ENCODE data around the gene MMP24OS. TPM values are rescaled to one million over a fixed set of nuclear protein-coding genes. Genes with fewer than 3 reads are reported as not detected.

Gene MMP24OS
- total and polyA plus RNA-seq, 2 of the 4 experiments (the other 2 are of a cell fraction) = 5.9 to 64.9 TPM

DNA sequence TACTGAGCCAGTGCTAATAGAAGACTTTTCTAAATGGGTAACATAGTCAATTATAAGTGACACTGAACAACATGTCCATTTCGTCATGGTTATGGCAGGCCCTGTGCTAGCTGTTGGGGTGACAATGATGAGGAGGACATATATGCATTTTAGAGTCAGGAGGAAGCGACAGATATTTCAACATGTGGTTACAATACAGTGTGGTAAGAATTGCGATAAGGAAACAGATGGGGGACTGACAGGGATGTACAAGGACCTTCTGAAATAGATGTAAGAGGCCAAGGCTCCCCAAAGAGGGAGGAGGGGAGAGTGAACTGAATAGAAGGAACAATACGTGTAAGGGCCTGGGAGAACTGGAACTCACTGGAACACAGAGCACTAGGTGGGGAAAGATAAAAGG lies 39.8 kb downstream of the MMP24OS start:
- 85% methylated on average over 2 of the region's 4 CpGs; no CpG with 5 or more reads in 1 of the 2 experiments for WGBS, 2 experiments (ENCODE audit: extremely low coverage in 2 of 2, insufficient read length in 1 of 2)

More for the DNA sequence above, 39.8 kb downstream of the MMP24OS start:
- Histone ChIP-seq H3K27ac (ENCODE audit: insufficient read depth, low read length) (no peak overlapping the region), H4K8ac (ENCODE audit: low read depth in 2 of 2, low read length in 2 of 2) (no peak overlapping the region), H3K4ac (ENCODE audit: low read depth, low read length) (no peak overlapping the region), H3K36me3 (ENCODE audit: control insufficient read depth, insufficient read depth, low read length) (0 out of 2 replicates have a peak, but pooled peaks cover 2% of the 10 kb centered on the region), H3K9me1 (ENCODE audit: insufficient read depth, low read length) (no peaks in the 10 kb centered on the region), H2AK5ac (ENCODE audit: low read depth, low read length) (no peak overlapping the region), H2BK120ac (ENCODE audit: low read depth, low read length) (no peak overlapping the region), H3K27me3 (ENCODE audit: control insufficient read depth, insufficient read depth, low read length) (peaks cover 2% of the 10 kb centered on the region; the same call in 1 of the 2 replicates), H3K79me1 (ENCODE audit: low read depth in 1 of 2, low read length in 2 of 2) (no peaks in the 10 kb centered on the region), H3K4me1 (ENCODE audit: control insufficient read depth, insufficient read depth, low read length) (no peaks in the 10 kb centered on the region), H2BK15ac (ENCODE audit: low read depth, low read length) (no peak overlapping the region), H3K4me3 (ENCODE audit: insufficient read depth, low read depth, low read length) (no peak overlapping the region), H2BK20ac (ENCODE audit: low read depth, low read length) (no peak overlapping the region), H3K9me3 (ENCODE audit: control insufficient read depth, insufficient read depth, low read length) (peaks cover 3% of the 10 kb centered on the region), H4K91ac (ENCODE audit: insufficient read depth, low read depth, low read length) (no peak overlapping the region), H3K18ac (ENCODE audit: low read depth, low read length) (no peak overlapping the region), H3K9ac (ENCODE audit: low read depth, low read length) (no peak overlapping the region), H3K23ac (ENCODE audit: low read depth, low read length) (no peak overlapping the region), H2AK9ac (replicated peaks; ENCODE audit: low read depth, low read length, poor library complexity) (no peak overlapping the region), H3K14ac (replicated peaks; ENCODE audit: low read depth, low read length) (no peak overlapping the region), H4K5ac (ENCODE audit: low read depth, low read length) (no peak overlapping the region), H3K56ac (ENCODE audit: extremely low read depth, insufficient read depth, low read length) (no peak overlapping the region), H2BK5ac (ENCODE audit: low read depth, low read length, poor library complexity, severe bottlenecking) (no peak overlapping the region), H2AFZ (replicated peaks; ENCODE audit: low read length, poor library complexity) (no peak overlapping the region), H4K20me1 (ENCODE audit: insufficient read depth, low read length) (no peaks in the 10 kb centered on the region), H3K4me2 (ENCODE audit: low read depth, low read length) (no peak overlapping the region)
- BruUV-seq (replicated peaks) = no TSS peak
- in situ Hi-C loops (cut with MboI; ENCODE audit: low sequenced_read_pairs) = no loop called here
- TF ChIP-seq RAD21 (IDR thresholded peaks at IDR 0.05; ENCODE audit: low read length) = no peak
- no peak for TF ChIP-seq CHD1 (IDR thresholded peaks at IDR 0.05; ENCODE audit: low read depth, low read length)
- TF ChIP-seq POLR2A (IDR thresholded peaks at IDR 0.05; ENCODE audit: low read depth, low read length) = no peak
- POLR2A ChIA-PET (ENCODE audit: unreplicated experiment) = no interaction called here
- dilution Hi-C loops (cut with HindIII; ENCODE audit: low sequenced_read_pairs, unreplicated experiment) = no loop called here
- DNase-seq = no peak
- intact Hi-C loops (cut with micrococcal nuclease) = no loop called here
- no peak for ATAC-seq (ENCODE audit: low read depth)
- CTCF ChIA-PET = interaction anchor here (0.6 kb wide), 1 partner anchor 142 kb away, joined by 3 read pairs; no protein-coding TSS in a partner anchor
